Thymus (tissue), 11 donors: ENCODE results near the gene ARPIN. TPM values are rescaled to one million over a fixed set of nuclear protein-coding genes. Genes with fewer than 3 reads are reported as not detected.
"Not testable (repeated sequence)": the region's sequence is repeated elsewhere in the genome, so short reads cannot be mapped to it uniquely, and the experiment has no call there.

Source experiments
- DNase-seq, 9 donors: peaks; one replicate each; pipeline ENCODE4 v3.0.0-alpha.2; 2013; ENCODE audit warnings: low spot score in 9 of 9, low read depth in 6 of 9, missing footprints in 1 of 9
- H3K27ac ChIP-seq, 2 donors: one replicate each; pipeline ENCODE4 v1.5.1; 2013; ENCODE audit warnings: control low read depth in 1 of 2, low read depth in 1 of 2, low read length in 1 of 2, mild to moderate bottlenecking in 1 of 2, moderate library complexity in 1 of 2
- H3K27me3 ChIP-seq, 2 donors: one replicate each; pipeline ENCODE4 v1.5.1; 2013; ENCODE audit warnings: low read length in 1 of 2; ENCODE audit not compliant: control insufficient read depth in 2 of 2, insufficient read depth in 1 of 2
- H3K36me3 ChIP-seq, 2 donors: one replicate each; pipeline ENCODE4 v1.5.1; 2013; ENCODE audit warnings: low read length in 1 of 2, mild to moderate bottlenecking in 1 of 2, moderate library complexity in 1 of 2; ENCODE audit not compliant: control insufficient read depth in 2 of 2, insufficient read depth in 2 of 2
- H3K4me1 ChIP-seq, 2 donors: one replicate each; pipeline ENCODE4 v1.5.1; 2013; ENCODE audit warnings: low read length in 2 of 2; ENCODE audit not compliant: control insufficient read depth in 2 of 2, insufficient read depth in 2 of 2
- H3K4me3 ChIP-seq, 2 donors: one replicate each; pipeline ENCODE4 v1.5.1; 2013; ENCODE audit warnings: low read length in 2 of 2, control low read depth in 1 of 2, mild to moderate bottlenecking in 1 of 2
- H3K9me3 ChIP-seq, 2 donors: one replicate each; pipeline ENCODE4 v1.5.1; 2013; ENCODE audit warnings: low read length in 1 of 2, mild to moderate bottlenecking in 1 of 2; ENCODE audit not compliant: control insufficient read depth in 2 of 2, insufficient read depth in 1 of 2
- WGBS: extraction: QIAGEN DNeasy Blood & Tissue Kit; methylation state at CpG from one replicate; pipeline ENCODE4 v1.1.7; 2013; 5-methylcytosine and 5-hydroxymethylcytosine counted together
- polyA plus RNA-seq: library from polyadenylated mRNA; stranded (reverse); fragments of 200-250 nt; gene quantifications from one replicate; pipeline ENCODE4 v1.2.3, GENCODE V29; 2013
- total RNA-seq: library from RNA; stranded (reverse); fragments of 120-200 nt; gene quantifications from one replicate; pipeline ENCODE4 v1.2.4, GENCODE V29; 2013
- donor health status: healthy.

ARPIN gene
- total and polyA plus RNA-seq, 2 donors, result 2.7 to 7.8 TPM

DNA sequence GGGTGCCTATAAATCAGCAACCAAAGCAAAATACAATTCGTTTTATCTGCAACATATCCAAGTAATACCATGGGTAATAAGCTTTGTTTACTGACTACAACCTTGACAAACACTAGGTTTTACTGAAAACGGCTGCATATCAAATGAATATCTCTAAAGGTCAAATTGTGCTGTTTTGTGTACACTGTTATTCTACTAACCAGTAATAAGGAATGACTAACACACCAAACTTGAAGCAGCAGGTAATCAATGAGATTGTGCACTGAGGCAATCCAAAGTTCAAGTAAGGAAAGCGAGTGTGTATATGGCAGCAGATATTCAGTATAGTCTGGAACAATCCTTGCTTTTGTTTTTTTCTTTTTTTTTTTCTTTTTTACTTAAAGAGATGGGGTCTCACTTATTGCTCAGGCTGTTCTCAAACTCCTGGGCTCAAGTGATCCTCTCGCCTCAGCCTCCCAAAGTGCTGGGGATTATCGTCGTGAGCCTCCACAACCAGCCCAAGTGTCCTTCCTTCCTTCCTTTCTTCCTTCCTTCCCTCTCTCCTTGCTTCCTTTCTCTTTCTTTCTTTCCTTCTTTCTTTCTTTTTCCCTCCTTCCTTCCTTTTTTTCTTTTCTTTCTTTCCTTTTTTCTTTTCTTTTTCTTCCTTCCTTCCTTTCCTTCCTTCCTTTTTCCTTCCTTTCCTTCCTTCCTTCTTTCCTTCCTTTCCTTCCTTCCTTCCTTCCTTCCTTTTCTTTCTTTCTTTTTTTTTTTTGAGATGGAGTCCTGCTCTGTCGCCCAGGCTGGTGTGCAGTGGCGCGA is 53.9 kb downstream of the ARPIN start:
- no peak overlapping the region for H3K27ac ChIP-seq
- peaks cover 6 to 19% of the 10 kb centered on the region in 2 donors for H3K36me3 ChIP-seq
- H3K27me3 ChIP-seq, result no peaks in the 10 kb centered on the region
- no peak overlapping the region for H3K4me3 ChIP-seq
- DNase-seq, result no peak
- H3K4me1 ChIP-seq, result no peaks in the 10 kb centered on the region
- no peaks in the 10 kb centered on the region for H3K9me3 ChIP-seq
- 99% methylated on average over 9 of the region's 9 CpGs for WGBS

DNA sequence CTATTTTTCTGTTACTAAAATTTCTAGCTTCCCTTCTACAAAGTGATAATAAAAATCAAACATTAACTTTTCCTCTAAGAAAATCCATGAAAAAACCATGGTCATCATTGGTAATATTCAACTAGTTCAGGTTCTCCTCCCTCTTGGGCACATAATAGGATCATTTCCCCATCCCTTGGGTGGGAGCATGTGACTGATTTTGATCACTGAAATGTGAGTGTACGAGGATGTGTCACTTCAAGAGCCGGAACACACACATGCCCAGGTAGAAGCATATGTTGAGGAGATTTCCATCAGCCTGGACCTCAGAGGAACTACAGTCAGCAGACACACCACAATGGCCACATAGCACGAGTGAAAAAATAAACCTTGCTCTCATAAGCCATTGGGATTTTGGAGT is 55.1 kb downstream of the ARPIN start:
- Histone ChIP-seq H3K27ac (no peak overlapping the region), H3K36me3 (peaks cover 6 to 19% of the 10 kb centered on the region in 2 donors), H3K27me3 (no peaks in the 10 kb centered on the region), H3K4me1 (no peaks in the 10 kb centered on the region), H3K9me3 (no peaks in the 10 kb centered on the region), H3K4me3 (no peak overlapping the region)
- WGBS, result 96% methylated on average over 3 of the region's 3 CpGs
- no peak for DNase-seq

DNA sequence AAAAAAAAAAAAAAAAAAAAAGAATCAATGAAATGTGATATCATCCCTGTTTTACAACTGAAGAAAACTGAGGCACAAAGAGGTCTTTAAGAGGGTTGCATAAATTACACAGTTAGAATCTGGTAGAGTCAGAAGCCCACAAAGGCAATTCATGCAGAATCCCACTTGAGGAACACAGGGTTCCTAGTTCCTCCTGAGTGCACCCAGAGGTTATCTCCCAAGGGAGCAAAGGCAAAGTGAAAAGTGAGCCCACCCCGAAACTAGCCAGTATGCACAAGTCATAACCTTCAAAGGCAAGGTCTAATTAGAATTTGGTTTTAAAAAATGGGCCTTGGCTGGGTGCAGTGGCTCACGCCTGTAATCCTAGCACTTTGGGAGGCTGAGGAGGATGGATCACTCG is 56.8 kb downstream of the ARPIN start:
- WGBS, result 98% methylated on average over 3 of the region's 3 CpGs
- Histone ChIP-seq H3K4me1 (no peaks in the 10 kb centered on the region), H3K36me3 (peaks cover 6 to 15% of the 10 kb centered on the region in 2 donors), H3K4me3 (no peak overlapping the region), H3K27me3 (no peaks in the 10 kb centered on the region), H3K27ac (no peak overlapping the region), H3K9me3 (no peaks in the 10 kb centered on the region)
- DNase-seq, result no peak

DNA sequence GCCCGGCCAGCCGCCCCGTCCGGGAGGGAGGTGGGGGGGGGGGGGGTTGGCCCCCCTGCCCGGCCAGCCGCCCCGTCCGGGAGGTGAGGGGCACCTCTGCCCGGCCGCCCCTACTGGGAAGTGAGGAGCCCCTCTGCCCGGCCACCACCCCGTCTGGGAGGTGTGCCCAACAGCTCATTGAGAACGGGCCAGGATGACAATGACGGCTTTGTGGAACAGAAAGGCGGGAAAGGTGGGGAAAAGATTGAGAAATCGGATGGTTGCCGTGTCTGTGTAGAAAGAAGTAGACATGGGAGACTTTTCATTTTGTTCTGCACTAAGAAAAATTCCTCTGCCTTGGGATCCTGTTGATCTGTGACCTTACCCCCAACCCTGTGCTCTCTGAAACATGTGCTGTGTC is 57.9 kb downstream of the ARPIN start:
- DNase-seq, H3K4me3 ChIP-seq, H3K27ac ChIP-seq, H3K4me1 ChIP-seq, H3K27me3 ChIP-seq, H3K9me3 ChIP-seq: not testable (repeated sequence)
- WGBS, result 96% methylated on average over 8 of the region's 17 CpGs
- peaks cover 6 to 14% of the 10 kb centered on the region in 2 donors for H3K36me3 ChIP-seq

DNA sequence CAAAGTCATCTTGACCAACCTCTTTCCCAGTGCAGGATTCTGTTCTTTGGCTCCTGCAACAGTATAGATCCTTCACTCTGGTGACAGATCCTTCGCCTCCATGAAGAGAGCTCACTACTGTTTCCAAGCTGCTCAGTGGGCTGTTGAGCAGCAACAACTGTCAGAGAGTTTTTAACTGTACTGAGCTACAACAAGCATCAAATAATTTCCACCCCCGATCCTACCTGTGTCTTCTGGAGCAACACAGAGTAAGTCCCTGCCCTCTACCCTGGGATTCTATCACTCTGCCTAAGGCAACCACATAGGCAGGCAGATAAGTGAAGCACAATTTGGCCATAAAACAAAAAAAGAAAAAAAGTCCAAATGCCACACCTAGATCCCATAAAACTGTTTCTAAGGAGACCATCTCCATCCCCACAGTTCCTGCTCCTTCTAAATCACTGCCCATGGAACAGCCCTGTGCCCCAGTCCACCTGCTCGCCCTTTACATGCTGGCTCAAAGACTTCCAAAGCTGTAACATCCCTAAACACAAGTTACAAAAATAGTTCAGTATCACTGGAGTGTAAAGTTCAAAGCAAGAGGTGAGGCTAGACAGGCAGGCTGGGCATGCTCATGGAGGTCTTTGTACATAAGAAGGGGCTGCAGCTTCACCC is 60.3 kb downstream of the ARPIN start:
- no peaks in the 10 kb centered on the region for H3K4me1 ChIP-seq
- WGBS, result 98% methylated on average over 3 of the region's 3 CpGs
- H3K27ac ChIP-seq, result no peak overlapping the region
- DNase-seq, result no peak
- H3K4me3 ChIP-seq, result no peak overlapping the region
- H3K9me3 ChIP-seq, result no peaks in the 10 kb centered on the region
- peaks cover 4 to 11% of the 10 kb centered on the region in 2 donors for H3K36me3 ChIP-seq
- H3K27me3 ChIP-seq, result no peaks in the 10 kb centered on the region

DNA sequence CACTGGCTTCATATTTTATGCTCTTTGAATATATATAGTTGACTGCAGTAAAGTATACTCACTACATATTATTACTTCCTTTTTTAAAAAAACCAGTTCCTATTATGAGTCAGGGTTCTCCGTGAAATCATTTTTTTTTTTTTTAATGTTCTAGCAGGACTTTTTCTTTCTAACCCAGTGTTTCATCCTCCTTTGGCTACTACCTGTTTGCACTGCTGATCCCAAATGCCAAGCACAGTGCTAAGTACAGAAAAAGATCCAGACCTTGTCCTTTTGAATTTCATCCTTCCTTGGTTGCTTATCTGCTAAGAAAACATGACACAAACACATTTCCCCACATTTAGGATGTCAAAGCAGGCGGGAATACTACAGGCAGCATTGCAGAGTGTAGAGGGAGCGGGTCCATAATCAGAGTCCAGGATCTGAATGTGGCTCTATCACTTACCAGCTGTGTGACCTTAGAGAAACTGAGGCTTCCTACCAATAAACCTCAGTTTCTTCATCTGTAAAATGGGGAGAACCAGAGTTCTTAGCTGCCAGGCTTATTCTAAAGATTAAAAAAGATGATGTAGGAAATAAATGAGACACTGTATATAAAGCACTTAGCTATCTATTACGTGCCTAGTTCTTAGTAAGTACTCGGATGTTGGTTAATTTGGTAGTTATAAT is 60.9 kb downstream of the ARPIN start:
- DNase-seq, result no peak
- H3K4me1 ChIP-seq, result no peaks in the 10 kb centered on the region
- no peak overlapping the region for H3K27ac ChIP-seq
- no peaks in the 10 kb centered on the region for H3K27me3 ChIP-seq
- peaks cover 10 to 11% of the 10 kb centered on the region in 2 donors for H3K36me3 ChIP-seq
- no peak overlapping the region for H3K4me3 ChIP-seq
- 90% methylated on average over 5 of the region's 5 CpGs for WGBS
- H3K9me3 ChIP-seq, result no peaks in the 10 kb centered on the region

DNA sequence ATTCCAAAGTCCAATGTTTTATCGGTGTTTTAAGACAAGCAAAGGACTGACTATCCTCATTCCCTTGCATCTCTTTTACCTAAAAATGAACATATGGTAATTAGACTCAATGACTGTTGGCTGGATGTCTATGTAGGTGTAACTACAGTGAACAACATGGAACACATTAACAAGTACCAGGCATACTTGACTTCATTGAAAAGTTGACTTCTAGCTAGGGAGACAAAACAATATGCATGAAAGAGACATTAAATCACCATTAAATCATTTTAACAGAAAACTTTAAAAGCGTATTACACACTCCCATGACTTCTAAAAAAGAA is 63.8 kb downstream of the ARPIN start:
- no peak overlapping the region for H3K27ac ChIP-seq

DNA sequence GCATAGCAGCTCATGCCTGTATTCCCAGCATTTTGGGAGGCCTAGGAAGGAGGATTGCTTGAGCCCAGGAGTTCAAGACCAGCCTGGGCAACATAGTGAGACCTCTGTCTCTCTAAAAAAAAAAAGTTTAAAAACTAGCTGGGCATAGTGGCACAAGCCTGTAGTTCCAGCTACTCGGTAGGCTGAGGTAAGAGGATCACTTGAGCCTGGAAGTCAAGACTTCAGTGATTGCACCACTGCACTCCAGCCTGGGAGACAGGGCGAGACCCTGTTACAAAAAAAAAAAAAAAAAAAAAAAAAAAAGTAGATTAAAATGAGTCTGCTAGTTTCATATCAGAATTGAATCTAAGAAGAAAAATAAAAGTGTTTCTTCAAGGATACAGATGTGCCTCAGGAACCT is 65.7 kb downstream of the ARPIN start:
- WGBS, result 94% methylated on average over 2 of the region's 2 CpGs
- Histone ChIP-seq H3K4me3 (no peak overlapping the region), H3K27me3 (no peaks in the 10 kb centered on the region), H3K9me3 (no peaks in the 10 kb centered on the region), H3K27ac (no peak overlapping the region), H3K4me1 (no peaks in the 10 kb centered on the region), H3K36me3 (peaks cover 10 to 11% of the 10 kb centered on the region in 2 donors)
- DNase-seq, result no peak

More for the DNA sequence above, 63.8 kb downstream of the ARPIN start:
- no peak overlapping the region for H3K4me3 ChIP-seq
- no peak for DNase-seq
- no peaks in the 10 kb centered on the region for H3K27me3 ChIP-seq
- no peaks in the 10 kb centered on the region for H3K9me3 ChIP-seq
- no peaks in the 10 kb centered on the region for H3K4me1 ChIP-seq
- 97% methylated on average over 2 of the region's 2 CpGs for WGBS
- H3K36me3 ChIP-seq, result peaks cover 14% of the 10 kb centered on the region in 2 donors

DNA sequence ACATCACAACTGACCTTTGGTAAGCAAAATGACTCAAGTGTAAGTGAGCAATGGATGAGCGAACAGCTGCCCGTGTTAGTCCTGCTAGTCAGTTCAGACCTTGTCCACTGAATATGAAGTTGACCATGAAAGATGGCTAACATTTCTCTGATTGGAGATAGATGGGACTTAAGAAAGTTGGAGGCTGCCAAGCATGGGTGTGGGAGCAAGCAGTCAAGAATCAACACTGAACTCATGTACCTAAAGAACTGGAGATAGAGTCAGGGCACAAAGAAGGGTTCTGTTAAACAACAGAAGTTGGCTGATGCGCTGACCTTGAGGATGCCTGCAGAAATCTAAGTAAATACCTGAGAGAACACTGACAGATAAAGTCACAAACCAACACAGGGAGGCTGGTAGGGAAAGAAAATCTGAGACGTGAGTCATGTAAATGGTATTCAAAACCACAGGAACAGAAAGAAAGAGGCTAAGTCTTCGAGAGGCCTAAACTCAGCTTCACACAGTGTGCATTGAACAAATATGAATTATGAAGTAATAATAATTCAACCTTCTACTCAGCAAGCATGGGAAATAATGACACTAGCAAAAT is 67.4 kb downstream of the ARPIN start:
- Histone ChIP-seq H3K36me3 (peaks cover 10 to 11% of the 10 kb centered on the region in 2 donors), H3K9me3 (no peaks in the 10 kb centered on the region), H3K4me3 (no peak overlapping the region), H3K4me1 (no peaks in the 10 kb centered on the region), H3K27ac (no peak overlapping the region), H3K27me3 (no peaks in the 10 kb centered on the region)
- DNase-seq, result no peak
- 94% methylated on average over 5 of the region's 5 CpGs for WGBS
